ENCODE data around the gene MEF2A. TPM values are rescaled to one million over a fixed set of nuclear protein-coding genes. Genes with fewer than 3 reads are reported as not detected.

MEF2A gene
- total and polyA plus RNA-seq, 2 experiments from 2014 or later = 91.7 to 556 TPM

DNA sequence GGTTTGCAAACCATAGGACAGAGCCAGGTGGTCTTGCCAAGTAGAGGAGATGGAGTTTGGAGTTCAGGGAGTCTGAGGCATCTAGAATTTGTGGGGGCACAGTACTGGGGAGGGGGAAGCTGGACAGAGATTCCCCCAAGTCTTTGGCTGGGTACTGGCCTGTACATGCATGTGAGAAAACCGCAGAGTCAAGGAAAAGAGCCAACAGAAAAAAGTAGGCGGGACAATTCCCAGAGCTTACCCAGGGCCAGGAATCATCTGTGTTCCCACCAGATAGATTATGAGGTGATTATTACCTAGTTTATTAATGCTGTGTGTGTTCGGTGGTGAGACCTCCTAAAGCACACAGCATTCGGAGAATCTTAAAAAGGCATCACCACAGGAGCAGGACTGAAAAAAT lies 156.1 kb downstream of the MEF2A start:
- peaks cover 10% of the 10 kb centered on the region for H3K4me1 ChIP-seq (ENCODE audit: low read depth)
- H3K27ac ChIP-seq = no peak overlapping the region
- no peaks in the 10 kb centered on the region for H3K36me3 ChIP-seq
- DNase-seq (ENCODE audit: low read depth in 1 of 2, low spot score in 1 of 2) = no peak
- H3K27me3 ChIP-seq = no peaks in the 10 kb centered on the region
- no peak overlapping the region for H3K4me3 ChIP-seq
- TF ChIP-seq, protein P1, sequence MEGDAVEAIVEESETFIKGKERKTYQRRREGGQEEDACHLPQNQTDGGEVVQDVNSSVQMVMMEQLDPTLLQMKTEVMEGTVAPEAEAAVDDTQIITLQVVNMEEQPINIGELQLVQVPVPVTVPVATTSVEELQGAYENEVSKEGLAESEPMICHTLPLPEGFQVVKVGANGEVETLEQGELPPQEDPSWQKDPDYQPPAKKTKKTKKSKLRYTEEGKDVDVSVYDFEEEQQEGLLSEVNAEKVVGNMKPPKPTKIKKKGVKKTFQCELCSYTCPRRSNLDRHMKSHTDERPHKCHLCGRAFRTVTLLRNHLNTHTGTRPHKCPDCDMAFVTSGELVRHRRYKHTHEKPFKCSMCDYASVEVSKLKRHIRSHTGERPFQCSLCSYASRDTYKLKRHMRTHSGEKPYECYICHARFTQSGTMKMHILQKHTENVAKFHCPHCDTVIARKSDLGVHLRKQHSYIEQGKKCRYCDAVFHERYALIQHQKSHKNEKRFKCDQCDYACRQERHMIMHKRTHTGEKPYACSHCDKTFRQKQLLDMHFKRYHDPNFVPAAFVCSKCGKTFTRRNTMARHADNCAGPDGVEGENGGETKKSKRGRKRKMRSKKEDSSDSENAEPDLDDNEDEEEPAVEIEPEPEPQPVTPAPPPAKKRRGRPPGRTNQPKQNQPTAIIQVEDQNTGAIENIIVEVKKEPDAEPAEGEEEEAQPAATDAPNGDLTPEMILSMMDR (IDR thresholded peaks at IDR 0.05; ENCODE audit: low read depth, low read length) = no peak
- H3K9me3 ChIP-seq (ENCODE audit: low read depth) = no peaks in the 10 kb centered on the region

DNA sequence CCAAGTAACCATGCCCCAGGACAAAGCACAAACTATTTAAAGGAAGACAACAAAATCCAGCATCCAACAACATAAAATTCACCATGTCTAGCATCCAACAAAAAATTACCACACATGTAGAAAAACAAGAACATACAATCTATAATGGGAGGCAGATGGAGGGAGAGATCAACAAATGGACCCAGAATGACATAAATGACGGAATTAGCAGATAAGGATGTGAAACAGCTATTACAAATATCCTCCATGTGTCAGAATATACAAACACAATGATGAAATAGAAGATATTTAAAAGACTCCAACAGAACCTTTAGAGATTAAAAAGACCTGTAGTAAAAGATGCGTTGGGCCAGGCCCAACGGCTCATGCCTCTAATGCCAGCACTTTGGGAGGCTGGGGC lies 156.6 kb downstream of the MEF2A start:
- DNase-seq (ENCODE audit: low read depth in 1 of 2, low spot score in 1 of 2) = no peak
- Histone ChIP-seq H3K27me3 (no peaks in the 10 kb centered on the region), H3K27ac (no peak overlapping the region), H3K9me3 (ENCODE audit: low read depth) (no peaks in the 10 kb centered on the region), H3K36me3 (no peaks in the 10 kb centered on the region), H3K4me1 (ENCODE audit: low read depth) (peaks cover 5% of the 10 kb centered on the region), H3K4me3 (no peak overlapping the region)
- TF ChIP-seq, protein P1 (IDR thresholded peaks at IDR 0.05; ENCODE audit: low read depth, low read length) = no peak

- H3K4me1 ChIP-seq (ENCODE audit: low read depth) = peaks cover 12% of the 10 kb centered on the region
- no peak for DNase-seq (ENCODE audit: low read depth in 1 of 2, low spot score in 1 of 2)
- H3K36me3 ChIP-seq = no peaks in the 10 kb centered on the region
- H3K4me3 ChIP-seq = no peak overlapping the region
- H3K27me3 ChIP-seq = no peaks in the 10 kb centered on the region
- H3K27ac ChIP-seq = no peak overlapping the region
- H3K9me3 ChIP-seq (ENCODE audit: low read depth) = no peaks in the 10 kb centered on the region
- TF ChIP-seq, protein P1 (IDR thresholded peaks at IDR 0.05; ENCODE audit: low read depth, low read length) = no peak
These were observed 160.5 kb downstream of the MEF2A start for GRCh38 chr15:99726333-99726732.

GRCh38 chr15:99727330-99727729 lies 161.5 kb downstream of the MEF2A start:
- H3K27ac ChIP-seq = peak overlapping the region; percentile 38
- no peaks in the 10 kb centered on the region for H3K9me3 ChIP-seq (ENCODE audit: low read depth)
- TF ChIP-seq, protein P1 (IDR thresholded peaks at IDR 0.05; ENCODE audit: low read depth, low read length) = no peak
- no peak overlapping the region for H3K4me3 ChIP-seq
- peaks cover 22% of the 10 kb centered on the region for H3K4me1 ChIP-seq (ENCODE audit: low read depth)
- H3K27me3 ChIP-seq = no peaks in the 10 kb centered on the region
- no peaks in the 10 kb centered on the region for H3K36me3 ChIP-seq
- DNase-seq (ENCODE audit: low read depth in 1 of 2, low spot score in 1 of 2) = no peak

GRCh38 chr15:99727733-99728132 lies 161.9 kb downstream of the MEF2A start:
- Histone ChIP-seq H3K27me3 (no peaks in the 10 kb centered on the region), H3K27ac (no peak overlapping the region), H3K9me3 (ENCODE audit: low read depth) (no peaks in the 10 kb centered on the region)

More at GRCh38 chr15:99727733-99728132, 161.9 kb downstream of the MEF2A start:
- H3K4me1 ChIP-seq (ENCODE audit: low read depth) = peaks cover 22% of the 10 kb centered on the region
- TF ChIP-seq, protein P1 (IDR thresholded peaks at IDR 0.05; ENCODE audit: low read depth, low read length) = no peak
- DNase-seq (ENCODE audit: low read depth in 1 of 2, low spot score in 1 of 2) = no peak
- no peak overlapping the region for H3K4me3 ChIP-seq
- no peaks in the 10 kb centered on the region for H3K36me3 ChIP-seq

All from cardiac muscle cell (in vitro differentiated cells and primary cell).